ENCODE measurements around the gene COQ10B.
"Not testable (repeated sequence)": the region's sequence is repeated elsewhere in the genome, so short reads cannot be mapped to it uniquely, and the experiment has no call there.

COQ10B gene

GRCh38 chr2:197453123-197453913 is at the start of gene COQ10B:
Gene COQ10B, plus strand, starts transcription at chr2:197453552. Its CDS starts 9 bp downstream, at chr2:197453561.
- intact Hi-C loops (cut with DNase I), result loop anchor here (1.0 to 5.0 kb wide), 2 partner anchors 46 to 254 kb away; partner anchors contain the start of genes HSPD1 and MARS2
- peak; percentile 98 to 100 (median 100) for DNase-seq

DNA sequence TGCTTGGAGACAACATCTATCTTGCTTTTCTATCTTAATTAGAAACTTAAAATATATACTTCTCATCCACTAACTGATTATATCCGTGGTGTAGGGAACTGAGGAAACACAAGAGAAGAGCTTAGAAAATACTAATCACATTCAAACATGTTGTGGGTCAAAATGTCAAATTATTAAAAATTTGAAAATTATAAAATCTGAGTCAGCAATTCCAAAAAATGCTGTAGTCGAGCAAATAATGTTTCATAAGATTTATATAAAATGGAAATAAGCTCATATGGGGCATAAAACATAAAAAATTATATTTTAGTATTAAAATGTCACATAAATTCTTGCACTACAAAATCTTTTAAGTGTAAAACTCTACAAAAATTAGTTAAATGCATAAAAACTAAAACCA is 47.8 kb upstream of the COQ10B start:
- intact Hi-C loops (cut with DNase I), result no loop called here
- DNase-seq, result no peak

GRCh38 chr2:197414039-197414438 is 39.3 kb upstream of the COQ10B start:
- no peak for DNase-seq
- intact Hi-C loops (cut with DNase I), result no loop called here

DNA sequence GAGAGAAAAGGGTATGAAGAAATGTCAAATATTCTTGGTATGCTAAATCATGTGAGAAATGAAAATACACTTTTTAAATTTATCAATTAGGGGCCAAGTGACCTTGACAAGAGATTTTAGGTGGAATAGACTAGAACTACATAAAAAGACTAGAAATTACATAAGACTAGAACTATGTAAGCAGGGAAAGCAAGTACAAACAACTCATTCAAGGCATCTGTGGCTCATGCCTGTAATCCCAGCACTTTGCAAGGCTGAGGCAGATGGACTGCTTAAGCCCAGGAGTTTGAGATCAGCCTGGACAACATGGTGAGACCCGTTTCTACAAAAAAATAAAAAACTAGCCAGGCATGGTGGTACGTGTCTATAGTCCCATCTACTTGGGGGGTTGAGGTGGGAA is 38.8 kb upstream of the COQ10B start:
- no peak for DNase-seq
- intact Hi-C loops (cut with DNase I), result no loop called here

DNA sequence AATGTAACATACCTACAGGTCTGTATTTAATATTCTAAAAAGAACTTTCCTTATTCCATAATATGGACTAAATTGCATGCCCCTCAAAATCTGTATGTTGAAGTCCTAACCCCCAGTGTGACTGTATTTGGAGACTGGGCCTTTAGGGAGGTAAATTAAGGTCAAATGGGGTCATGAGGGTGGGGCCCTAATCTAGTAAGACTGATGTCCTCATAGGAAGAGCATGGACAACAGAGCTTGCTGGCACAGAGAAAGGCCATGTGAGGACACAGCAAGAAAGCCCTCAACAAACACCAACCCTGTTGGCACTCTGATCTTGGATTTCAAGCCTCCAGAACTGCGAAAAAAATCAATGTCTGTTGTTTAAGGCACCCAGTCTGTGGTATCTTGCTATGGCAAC is 37.1 kb upstream of the COQ10B start:
- no peak for DNase-seq
- intact Hi-C loops (cut with DNase I), result no loop called here

DNA sequence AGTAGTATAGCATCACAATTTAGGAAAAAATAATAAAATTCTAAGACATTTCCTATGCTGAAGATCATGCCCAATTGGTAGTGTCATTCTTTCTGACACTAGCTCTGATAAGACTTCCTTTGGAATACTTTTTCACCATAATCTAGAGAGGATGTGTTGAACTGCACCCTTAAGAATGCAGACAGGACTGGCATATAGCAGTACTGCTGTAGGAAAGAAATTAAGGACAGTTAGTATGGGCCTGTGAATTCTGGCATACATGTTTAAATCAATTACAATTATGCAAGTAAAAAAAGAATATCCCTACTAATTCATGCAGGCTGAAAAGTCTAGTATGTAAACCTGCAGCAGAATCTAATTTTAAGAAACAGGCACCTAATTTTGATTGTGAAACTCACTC is 33.9 kb upstream of the COQ10B start:
- no peak for DNase-seq
- intact Hi-C loops (cut with DNase I), result no loop called here

DNA sequence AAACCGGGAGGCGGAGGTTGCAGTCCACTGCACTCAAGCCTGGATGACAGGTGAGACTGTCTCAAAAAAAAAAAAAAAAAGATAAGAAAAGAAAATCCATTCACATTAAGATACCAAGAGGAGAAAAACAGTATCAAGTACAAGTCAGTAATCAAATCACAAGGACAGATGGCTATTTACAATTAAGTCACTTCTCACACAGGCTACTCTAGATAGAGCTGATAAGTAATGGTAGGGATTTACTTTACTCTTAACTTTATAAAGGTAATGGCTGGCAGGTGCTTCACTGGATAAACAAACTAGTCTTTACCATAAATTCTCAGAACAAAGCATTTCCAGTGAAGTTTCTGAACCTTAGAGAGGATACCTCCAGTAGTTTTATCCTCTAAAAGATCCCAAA is 30.0 kb upstream of the COQ10B start:
- no peak for DNase-seq
- intact Hi-C loops (cut with DNase I), result no loop called here

- DNase-seq, result peak in 11 of 42 donors; percentile 2 to 50 (median 19)
These were observed 27.8 kb upstream of the COQ10B start for GRCh38 chr2:197425550-197425949.

DNA sequence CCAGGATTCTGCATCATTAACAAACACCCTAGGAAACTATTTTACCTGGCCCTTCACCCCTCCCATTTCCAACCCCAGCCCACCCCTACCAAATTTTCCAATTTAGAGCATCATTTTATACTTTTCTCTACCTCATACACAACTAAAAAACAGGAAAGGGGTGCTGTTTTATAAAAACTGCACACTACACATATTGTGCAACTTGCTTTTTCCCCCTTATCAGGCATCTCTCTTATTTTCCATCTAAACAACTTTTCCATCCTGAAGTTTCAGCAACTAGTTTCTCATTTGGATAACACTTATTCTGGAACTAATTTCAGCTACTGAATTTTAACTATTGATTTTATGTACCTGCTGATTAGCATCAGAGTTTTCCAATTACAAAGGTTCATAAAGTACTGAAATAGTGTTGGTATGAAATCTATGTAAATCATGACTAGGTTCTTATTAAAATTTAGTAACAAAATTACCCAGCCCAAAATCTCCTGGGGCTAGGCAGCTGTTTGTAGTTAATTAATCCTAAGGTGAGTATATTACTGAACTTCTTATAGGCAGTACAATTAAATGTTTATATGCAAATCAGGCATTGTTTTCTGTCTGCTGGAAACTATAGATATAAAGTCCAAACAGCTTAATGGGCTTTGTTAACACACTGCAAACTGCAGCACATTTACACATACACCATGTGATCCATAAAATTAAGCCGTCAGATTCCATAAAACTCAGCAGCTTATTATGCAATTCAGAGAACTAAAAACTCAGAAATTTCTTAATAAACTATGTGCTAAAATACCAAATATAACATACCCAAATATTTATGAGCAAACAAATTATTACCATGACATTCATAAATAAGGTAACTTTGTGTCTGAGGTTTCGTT is 26.4 kb upstream of the COQ10B start:
- DNase-seq, result no peak
- intact Hi-C loops (cut with DNase I), result no loop called here

More at GRCh38 chr2:197425550-197425949, 27.8 kb upstream of the COQ10B start:
- intact Hi-C loops (cut with DNase I), result no loop called here

- intact Hi-C loops (cut with DNase I), result no loop called here
- DNase-seq, result no peak
These were observed 25.4 kb upstream of the COQ10B start for GRCh38 chr2:197427986-197428385.

GRCh38 chr2:197431858-197432257 is 21.5 kb upstream of the COQ10B start:
- intact Hi-C loops (cut with DNase I), result loop anchor here (10.0 kb wide), 1 partner anchor 63 kb away; the partner anchor contains the start of gene HSPD1
- no peak for DNase-seq

- intact Hi-C loops (cut with DNase I), result loop anchor here (10.0 kb wide), 1 partner anchor 62 kb away; the partner anchor contains the start of gene HSPD1
- not testable (repeated sequence) for DNase-seq
These were observed 20.8 kb upstream of the COQ10B start for GRCh38 chr2:197432527-197432926.

GRCh38 chr2:197433780-197434438 is 19.4 kb upstream of the COQ10B start:
- DNase-seq, result peak in 1 of 42 donors; percentile 9
- intact Hi-C loops (cut with DNase I), result loop anchor here (10.0 kb wide), 1 partner anchor 61 kb away; the partner anchor contains the start of gene HSPD1

- intact Hi-C loops (cut with DNase I), result loop anchor here (5.0 to 10.0 kb wide), 2 partner anchors 60 to 272 kb away; partner anchors contain the start of genes HSPD1 and MARS2
- peak; percentile 94 to 100 (median 98) for DNase-seq
These were observed 18.5 kb upstream of the COQ10B start, which contains the start of gene SF3B1 for GRCh38 chr2:197434541-197435513. Gene SF3B1, minus strand, starts transcription at chr2:197435028. Its CDS starts 29 bp downstream, at chr2:197434999.

GRCh38 chr2:197435598-197436420 is 17.5 kb upstream of the COQ10B start:
- DNase-seq, result no peak
- intact Hi-C loops (cut with DNase I), result loop anchor here (5.0 to 10.0 kb wide), 2 partner anchors 59 to 271 kb away; partner anchors contain the start of genes HSPD1 and MARS2

DNA sequence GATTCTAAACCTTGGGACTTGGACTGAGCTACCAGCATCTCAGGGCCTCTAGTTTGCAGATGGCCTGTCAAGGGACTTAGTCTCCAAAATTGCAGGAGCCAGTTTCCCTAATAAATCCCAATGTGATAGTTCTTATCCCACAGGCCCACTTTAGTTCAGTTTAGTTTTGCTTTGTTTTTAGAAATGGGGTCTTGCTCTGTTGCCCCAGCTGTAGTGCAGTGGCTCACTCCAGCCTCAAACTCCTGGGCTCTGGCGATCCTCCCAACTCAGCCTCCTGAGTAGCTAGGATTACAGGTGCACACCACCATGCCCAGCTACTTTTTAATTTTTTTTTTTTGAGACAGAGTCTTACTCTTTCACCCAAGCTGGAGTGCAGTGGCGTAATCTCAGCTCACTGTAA is 16.0 kb upstream of the COQ10B start:
- intact Hi-C loops (cut with DNase I), result loop anchor here (5.0 to 10.0 kb wide), 2 partner anchors 57 to 270 kb away; partner anchors contain the start of genes HSPD1 and MARS2

DNA sequence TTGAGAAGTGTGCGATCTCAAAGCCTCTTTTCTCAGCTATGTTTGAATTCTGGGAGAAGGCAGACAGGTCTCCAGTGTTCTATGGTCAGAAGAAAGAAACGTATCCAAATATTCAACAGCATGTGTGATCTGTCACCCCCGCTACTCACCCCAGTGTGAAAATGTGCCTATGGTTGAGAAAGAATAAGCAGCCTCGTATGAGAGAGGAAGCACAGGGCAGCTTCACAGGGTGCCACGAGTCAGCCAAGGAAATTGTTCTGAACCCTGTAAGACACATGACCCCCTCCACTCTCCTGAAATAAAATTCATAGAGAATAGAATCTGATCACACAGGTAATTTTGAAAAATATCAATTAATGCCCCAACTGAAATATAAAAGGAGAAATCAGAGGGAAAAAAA is 10.5 kb upstream of the COQ10B start:
- DNase-seq, result peak in 4 of 42 donors; percentile 7 to 40 (median 32)
- intact Hi-C loops (cut with DNase I), result no loop called here

More for the DNA sequence above, 16.0 kb upstream of the COQ10B start:
- DNase-seq, result no peak
